ENCODE results near the gene ST3GAL5. TPM values are rescaled to one million over a fixed set of nuclear protein-coding genes. Genes with fewer than 3 reads are reported as not detected.
"Not testable (repeated sequence)": the region's sequence is repeated elsewhere in the genome, so short reads cannot be mapped to it uniquely, and the experiment has no call there.

The ST3GAL5 gene
- total RNA-seq, 4 donors from 2014 or later, result 10.8 to 23.9 (median 16.5) TPM

DNA sequence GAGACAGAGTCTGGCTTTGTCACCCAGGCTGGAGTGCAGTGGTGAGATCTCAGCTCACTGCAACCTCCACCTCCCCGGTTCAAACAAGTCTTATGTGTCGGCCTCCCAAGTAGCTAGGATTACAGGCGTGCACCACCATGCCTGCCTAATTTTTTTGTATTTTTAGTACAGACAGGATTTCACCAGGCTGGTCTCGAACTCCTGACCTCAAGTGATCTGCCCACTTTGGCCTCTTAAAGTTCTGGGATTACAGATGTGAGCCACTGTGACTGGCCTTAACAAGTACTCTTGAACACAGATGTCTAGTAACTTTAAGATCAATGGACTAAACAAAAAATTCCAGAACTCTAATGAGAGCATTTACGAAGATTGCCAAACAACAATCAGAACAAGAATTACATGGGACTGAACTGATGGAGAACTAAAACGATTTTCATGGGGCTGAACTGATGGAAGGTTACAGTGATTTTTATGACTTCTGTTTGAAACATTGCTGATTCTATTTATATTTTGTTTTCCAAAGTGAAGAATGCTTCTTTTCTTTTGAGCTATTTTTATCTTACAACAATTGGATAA is 46.5 kb upstream of the ST3GAL5 start:
- Histone ChIP-seq H3K27me3 (no peaks in the 10 kb centered on the region), H3K36me3 (no peaks in the 10 kb centered on the region), H3K4me3 (no peak overlapping the region), H3K9me3 (no peaks in the 10 kb centered on the region), H3K27ac (no peak overlapping the region), H3K4me1 (no peaks in the 10 kb centered on the region)
- DNase-seq, result no peak
- TF ChIP-seq POLR2A (IDR thresholded peaks at IDR 0.05), result no peak
- no peak for TF ChIP-seq CTCF (IDR thresholded peaks at IDR 0.05)

DNA sequence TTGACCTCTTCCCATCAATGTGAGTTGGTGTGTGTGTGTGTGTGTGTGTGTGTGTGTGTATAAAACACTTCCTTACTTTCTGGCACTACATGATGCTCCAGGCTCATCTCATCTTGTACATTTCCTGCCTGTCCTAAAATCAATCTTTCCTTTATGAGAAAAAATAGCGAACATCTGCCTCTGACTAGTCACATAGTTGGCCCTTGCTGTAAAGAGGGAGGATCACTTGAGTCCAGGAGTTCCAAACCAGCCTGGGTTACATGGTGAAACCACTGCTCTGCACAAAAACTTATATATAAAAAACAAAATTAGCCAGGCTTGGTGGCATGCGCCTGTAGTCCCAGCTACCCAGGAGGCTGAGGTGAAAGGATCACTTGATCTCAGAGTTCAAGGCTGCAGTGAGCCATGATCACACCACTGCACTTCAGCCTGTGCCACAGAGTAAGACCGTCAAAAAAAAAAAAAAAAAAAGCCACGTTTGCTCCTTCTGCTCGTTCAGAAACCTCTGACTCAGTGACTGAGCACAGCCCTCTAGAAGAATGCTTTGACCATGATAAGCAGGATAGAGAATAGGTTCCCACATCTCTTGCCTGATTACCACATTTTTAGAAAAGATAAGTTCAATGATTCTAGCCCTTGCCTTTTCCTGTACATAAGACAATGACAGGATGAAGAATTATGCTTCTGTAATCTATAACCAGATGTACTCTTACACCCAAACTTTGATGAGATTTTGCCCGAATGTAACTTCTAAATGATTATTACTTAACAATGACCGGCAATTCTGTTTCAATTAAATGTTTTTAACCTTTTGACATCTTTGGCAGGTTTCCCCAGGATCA is 45.2 kb upstream of the ST3GAL5 start:
- no peaks in the 10 kb centered on the region for H3K27me3 ChIP-seq
- H3K4me1 ChIP-seq, result no peaks in the 10 kb centered on the region
- H3K27ac ChIP-seq, result no peak overlapping the region
- no peaks in the 10 kb centered on the region for H3K36me3 ChIP-seq
- H3K4me3 ChIP-seq, result no peak overlapping the region
- H3K9me3 ChIP-seq, result no peaks in the 10 kb centered on the region
- no peak for DNase-seq
- TF ChIP-seq POLR2A (IDR thresholded peaks at IDR 0.05) (no peak), CTCF (IDR thresholded peaks at IDR 0.05) (no peak)

DNA sequence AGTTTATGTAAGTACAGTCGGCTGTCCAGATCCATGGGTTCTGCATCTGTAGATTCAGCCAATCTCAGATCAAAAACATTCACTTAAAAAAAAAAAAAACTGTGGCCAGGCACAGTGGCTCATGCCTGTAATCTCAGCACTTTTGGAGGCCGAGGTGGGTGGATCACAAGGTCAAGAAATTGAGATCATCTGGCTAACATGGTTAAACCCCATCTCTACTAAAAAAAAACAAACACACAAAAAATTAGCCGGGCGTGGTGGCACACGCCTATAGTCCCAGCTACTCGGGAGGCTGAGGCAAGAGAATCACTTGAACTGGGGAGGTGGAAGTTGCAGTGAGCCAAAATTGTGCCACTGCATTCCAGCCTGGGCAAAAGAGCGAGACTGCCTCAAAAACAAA is 42.4 kb upstream of the ST3GAL5 start:
- not testable (repeated sequence) for H3K27ac ChIP-seq, DNase-seq, H3K4me3 ChIP-seq, H3K9me3 ChIP-seq, H3K36me3 ChIP-seq, H3K27me3 ChIP-seq, H3K4me1 ChIP-seq

DNA sequence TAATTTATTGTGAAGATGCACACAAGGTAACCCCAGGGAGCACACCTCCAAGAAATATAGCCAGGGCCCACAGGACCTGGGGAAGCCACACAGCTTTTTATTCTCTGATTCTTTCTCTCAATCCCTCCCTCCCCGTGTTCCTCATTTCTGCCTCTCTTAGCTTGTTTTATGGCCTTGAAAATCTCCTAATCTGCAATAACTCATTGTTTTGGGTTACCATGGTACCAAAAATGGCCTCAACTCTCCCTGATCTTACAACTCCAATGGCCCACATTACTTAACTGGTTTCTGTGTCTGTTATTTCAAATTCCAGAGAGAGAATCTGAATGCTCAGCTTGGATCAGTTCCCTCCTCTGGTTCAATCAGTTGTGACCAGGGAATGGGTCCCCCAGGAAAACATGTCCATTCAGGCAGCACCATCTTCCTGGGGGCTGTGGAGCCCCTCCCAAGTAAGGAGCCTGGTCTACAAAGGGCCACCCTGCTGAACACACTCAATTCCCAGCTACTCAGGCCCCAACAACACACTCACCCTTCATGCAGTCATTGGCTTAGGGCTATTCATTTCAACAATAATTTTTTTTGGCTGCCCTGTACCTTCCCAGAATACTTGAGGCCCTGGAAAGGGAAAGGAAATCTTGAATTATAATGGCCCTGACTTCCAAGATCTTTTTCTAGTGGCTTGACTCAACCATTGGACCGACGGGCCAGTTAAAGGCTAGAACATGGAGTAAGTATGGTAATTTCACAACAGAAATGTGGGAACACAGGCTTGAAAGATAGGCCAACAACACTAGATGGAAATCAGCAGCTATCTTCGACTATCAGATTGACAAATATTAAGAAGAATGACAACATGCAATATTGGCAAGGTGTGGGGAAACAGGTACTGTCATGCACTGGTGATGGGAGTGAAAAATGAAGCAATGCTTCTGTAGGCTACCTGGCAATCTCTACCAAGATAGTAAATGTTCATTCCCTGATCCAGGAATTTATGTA is 41.6 kb upstream of the ST3GAL5 start:
- H3K4me3 ChIP-seq, result no peak overlapping the region
- peaks cover 0 to 1% (median 0%) of the 10 kb centered on the region in 4 donors for H3K4me1 ChIP-seq
- H3K9me3 ChIP-seq, result no peaks in the 10 kb centered on the region
- TF ChIP-seq CTCF (IDR thresholded peaks at IDR 0.05) (no peak), POLR2A (IDR thresholded peaks at IDR 0.05) (no peak)
- no peaks in the 10 kb centered on the region for H3K36me3 ChIP-seq
- H3K27me3 ChIP-seq, result no peaks in the 10 kb centered on the region
- no peak for DNase-seq
- H3K27ac ChIP-seq, result no peak overlapping the region

DNA sequence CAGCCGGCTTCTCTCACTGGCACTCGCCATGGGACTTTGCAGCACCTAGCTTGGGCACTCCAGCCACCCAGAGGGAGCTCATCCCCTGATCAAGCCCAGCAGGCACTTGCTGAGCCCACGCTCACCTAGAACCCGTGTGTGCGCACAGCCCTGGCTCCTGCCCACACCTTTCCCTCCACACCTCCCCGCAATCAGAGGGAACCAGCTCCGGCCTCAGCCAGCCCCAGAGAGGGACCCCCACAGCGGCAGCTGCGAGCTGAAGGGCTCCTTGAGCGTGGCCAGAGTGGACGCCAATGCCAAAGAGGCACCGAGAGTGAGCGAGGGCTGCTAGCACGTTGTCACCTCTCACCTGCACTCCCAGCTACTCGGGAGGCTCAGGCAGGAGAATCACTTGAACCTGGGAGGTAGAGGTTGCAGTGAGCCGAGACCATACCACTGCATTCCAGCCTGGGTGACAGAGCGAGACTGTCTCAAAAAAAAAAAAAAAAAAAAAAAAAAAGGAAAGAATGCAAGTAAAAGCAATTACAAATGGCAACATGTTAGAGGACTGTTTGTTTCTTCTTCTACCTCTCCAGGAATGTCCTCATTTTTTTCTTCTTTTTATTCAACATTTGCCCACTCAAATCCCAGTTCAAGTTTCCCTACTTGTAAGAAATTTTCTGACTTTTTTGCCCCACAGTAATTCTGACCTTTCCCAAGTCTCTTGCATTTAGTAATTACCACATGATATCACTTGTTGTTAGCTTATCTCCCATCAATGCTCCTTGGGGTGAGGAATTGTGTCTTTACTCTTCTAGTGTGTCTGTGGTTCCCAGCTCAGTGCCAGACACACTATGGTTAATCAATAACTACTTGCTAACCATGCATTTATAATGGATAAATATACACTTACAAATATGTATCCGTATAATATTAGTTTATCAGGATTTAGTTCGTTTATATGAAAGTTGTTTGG is 40.6 kb upstream of the ST3GAL5 start:
- DNase-seq, result no peak
- H3K4me1 ChIP-seq, result peaks cover 0 to 7% (median 0%) of the 10 kb centered on the region in 4 donors
- no peaks in the 10 kb centered on the region for H3K27me3 ChIP-seq
- H3K9me3 ChIP-seq, result no peaks in the 10 kb centered on the region
- H3K36me3 ChIP-seq, result no peaks in the 10 kb centered on the region
- H3K4me3 ChIP-seq, result no peak overlapping the region
- TF ChIP-seq POLR2A (IDR thresholded peaks at IDR 0.05), result no peak
- no peak for TF ChIP-seq CTCF (IDR thresholded peaks at IDR 0.05)
- H3K27ac ChIP-seq, result no peak overlapping the region
